H1 (cell line): ENCODE results near the gene BAG1. TPM values are rescaled to one million over a fixed set of nuclear protein-coding genes. Genes with fewer than 3 reads are reported as not detected.

Experiments used
- CTCF ChIA-PET: fragments of 300-600 bp; sonication (Branson Sonifier 250); formaldehyde crosslinking; loops from one replicate; lab custom pipeline; 2021; ENCODE audit not compliant: partially characterized antibody; lab: Charles Lee
- POLR2A ChIA-PET: fragments of 300-600 bp; sonication (Branson Sonifier 250); formaldehyde crosslinking; loops from one replicate; lab custom pipeline; 2021; ENCODE audit warnings: inconsistent platforms; ENCODE audit not compliant: partially characterized antibody; lab: Charles Lee
- DNase-seq, 2 experiments: peaks; one replicate each; pipeline versions ENCODE4 v3.0.0 to v3.0.0-alpha.2; 2010 to 2022; ENCODE audit warnings: low spot score in 2 of 2, low read depth in 1 of 2, mixed read lengths in 1 of 2
- FAIRE-seq: peaks from 2 replicates; lab custom pipeline; 2011; peaks lifted over from hg19 to GRCh38; lab: Jason Lieb, UNC
- H2AFZ ChIP-seq: 2 replicates; pipeline ENCODE4 v1.8.1; 2012; ENCODE audit warnings: low read length, inconsistent platforms
- H2AK5ac ChIP-seq: 2 replicates; pipeline ENCODE4 v1.6.1; 2013; ENCODE audit warnings: low read depth, low read length
- H2BK120ac ChIP-seq: replicated peaks from 2 replicates; pipeline ENCODE3; 2013; ENCODE audit warnings: low read depth, low read length, inconsistent platforms
- H2BK12ac ChIP-seq: 2 replicates; pipeline ENCODE4 v1.6.1; 2013; ENCODE audit warnings: low read depth, low read length
- H2BK15ac ChIP-seq: 2 replicates; pipeline ENCODE4 v1.6.1; 2013; ENCODE audit warnings: low read length
- H2BK20ac ChIP-seq: 2 replicates; pipeline ENCODE4 v1.6.1; 2013; ENCODE audit warnings: low read length
- H2BK5ac ChIP-seq: 2 replicates; pipeline ENCODE4 v1.6.1; 2013; ENCODE audit warnings: low read depth, low read length
- H3K14ac ChIP-seq: 2 replicates; pipeline ENCODE4 v1.6.1; 2013; ENCODE audit warnings: inconsistent platforms; ENCODE audit not compliant: insufficient read length
- H3K18ac ChIP-seq: 2 replicates; pipeline ENCODE4 v1.6.1; 2013; ENCODE audit warnings: low read length; ENCODE audit errors: extremely low read depth
- H3K23ac ChIP-seq: 2 replicates; pipeline ENCODE4 v1.6.1; 2013; ENCODE audit warnings: inconsistent platforms; ENCODE audit not compliant: insufficient read length
- H3K23me2 ChIP-seq: 2 replicates; pipeline ENCODE4 v1.6.1; 2013; ENCODE audit warnings: low read depth, low read length
- H3K27ac ChIP-seq: 2 replicates; pipeline ENCODE4 v1.6.1; 2011; ENCODE audit warnings: low read depth, low read length, inconsistent platforms
- H3K27me3 ChIP-seq, 4 experiments: replicated peaks in 1 of 4; 1 replicate in 1 of 4; 2 replicates in 3 of 4; pipeline versions ENCODE4 v1.6.1 to v1.8.1; 2011 to 2013; ENCODE audit warnings: low read length in 3 of 4, mild to moderate bottlenecking in 3 of 4, inconsistent platforms in 2 of 4, mixed read lengths in 2 of 4, moderate library complexity in 1 of 4; ENCODE audit not compliant: control insufficient read depth in 3 of 4, insufficient read depth in 3 of 4; ENCODE audit errors: extremely low read depth in 1 of 4
- H3K36me3 ChIP-seq, 4 experiments: 2 replicates each; pipeline versions ENCODE4 v1.6.1 to v1.8.1; 2011 to 2013; ENCODE audit warnings: mild to moderate bottlenecking in 4 of 4, low read length in 3 of 4, moderate library complexity in 2 of 4, control low read depth in 1 of 4, inconsistent platforms in 1 of 4; ENCODE audit not compliant: insufficient read depth in 4 of 4, control insufficient read depth in 2 of 4
- H3K4ac ChIP-seq: replicated peaks from 2 replicates; pipeline ENCODE3; 2013; ENCODE audit warnings: low read length, low read depth, mixed read lengths, inconsistent platforms; ENCODE audit not compliant: insufficient read length
- H3K4me1 ChIP-seq, 4 experiments: replicated peaks in 1 of 4; 1 replicate in 1 of 4; 2 replicates in 3 of 4; pipeline versions ENCODE4 v1.6.1 to v1.8.1; 2011 to 2013; ENCODE audit warnings: low read length in 3 of 4, inconsistent platforms in 2 of 4, mixed read lengths in 1 of 4; ENCODE audit not compliant: insufficient read depth in 4 of 4, control insufficient read depth in 3 of 4
- H3K4me2 ChIP-seq, 2 experiments: 2 replicates each; pipeline versions ENCODE4 v1.6.1 to v1.8.1; 2011 to 2013; ENCODE audit warnings: low read depth in 2 of 2, low read length in 2 of 2, control low read depth in 1 of 2, inconsistent platforms in 1 of 2, mild to moderate bottlenecking in 1 of 2; ENCODE audit not compliant: insufficient read depth in 1 of 2
- H3K4me3 ChIP-seq, 4 experiments: fragments of 200-600, 300-600 bp in 1 of 4; sonication (generic), shearing (Covaris generic), sonication (Bioruptor Twin) in 1 of 4; 2 replicates each; pipeline versions ENCODE4 v1.5.1 to v1.8.1; 2011 to 2016; ENCODE audit warnings: low read length in 4 of 4, low read depth in 3 of 4, control low read depth in 2 of 4, inconsistent platforms in 2 of 4, mild to moderate bottlenecking in 2 of 4, mixed read lengths in 1 of 4, moderate library complexity in 1 of 4; ENCODE audit not compliant: insufficient read depth in 2 of 4; ENCODE audit errors: extremely low read depth in 1 of 4
- H3K56ac ChIP-seq: replicated peaks from 2 replicates; pipeline ENCODE3; 2013; ENCODE audit warnings: low read depth, mild to moderate bottlenecking, mixed read lengths, low read length, inconsistent platforms; ENCODE audit not compliant: insufficient read length
- H3K79me1 ChIP-seq: 2 replicates; pipeline ENCODE4 v1.6.1; 2013; ENCODE audit warnings: low read depth, low read length, control low read depth
- H3K79me2 ChIP-seq, 2 experiments: 2 replicates each; pipeline versions ENCODE4 v1.6.1 to v1.8.1; 2012 to 2013; ENCODE audit warnings: low read length in 2 of 2, mild to moderate bottlenecking in 2 of 2, inconsistent platforms in 1 of 2; ENCODE audit not compliant: insufficient read depth in 2 of 2, control insufficient read depth in 1 of 2
- H3K9ac ChIP-seq, 4 experiments: replicated peaks in 1 of 4; 1 replicate in 1 of 4; 2 replicates in 3 of 4; pipeline versions ENCODE4 v1.6.1 to v1.8.1; 2011 to 2013; ENCODE audit warnings: low read depth in 3 of 4, low read length in 3 of 4, control low read depth in 2 of 4, mild to moderate bottlenecking in 2 of 4, moderate library complexity in 2 of 4, inconsistent platforms in 1 of 4; ENCODE audit errors: extremely low read depth in 1 of 4
- H3K9me3 ChIP-seq, 2 experiments: 2 replicates each; pipeline versions ENCODE4 v1.6.1 to v1.8.1; 2012 to 2013; ENCODE audit warnings: mild to moderate bottlenecking in 2 of 2, moderate library complexity in 2 of 2, control low read depth in 1 of 2, inconsistent platforms in 1 of 2, low read depth in 1 of 2, low read length in 1 of 2, mixed read lengths in 1 of 2; ENCODE audit not compliant: insufficient read depth in 2 of 2
- H4K20me1 ChIP-seq, 2 experiments: replicated peaks in 1 of 2; 2 replicates each; pipeline versions ENCODE3 to v1.8.1; 2011 to 2013; ENCODE audit warnings: inconsistent platforms in 2 of 2, low read length in 2 of 2, mild to moderate bottlenecking in 1 of 2; ENCODE audit not compliant: insufficient read depth in 2 of 2, control insufficient read depth in 1 of 2
- H4K5ac ChIP-seq: 2 replicates; pipeline ENCODE4 v1.6.1; 2013; ENCODE audit warnings: low read length, low read depth, mixed read lengths, inconsistent platforms; ENCODE audit not compliant: insufficient read length
- H4K8ac ChIP-seq: 2 replicates; pipeline ENCODE4 v1.8.0; 2013; ENCODE audit warnings: mild to moderate bottlenecking, moderate library complexity, low read length, inconsistent platforms; ENCODE audit not compliant: insufficient read depth; ENCODE audit errors: extremely low read depth
- H4K91ac ChIP-seq: replicated peaks from 2 replicates; pipeline ENCODE3; 2013; ENCODE audit warnings: low read length, mixed read lengths, inconsistent platforms; ENCODE audit not compliant: insufficient read length
- CEBPB ChIP-seq: IDR thresholded peaks from 2 replicates; pipeline ENCODE4 v1.6.1; 2012; ENCODE audit warnings: low read depth, low read length
- CHD1 ChIP-seq: IDR thresholded peaks from 2 replicates; pipeline ENCODE4 v1.6.1; 2012; ENCODE audit warnings: low read depth, low read length, improper control_type of control experiment
- CTBP2 ChIP-seq: IDR thresholded peaks from 2 replicates; pipeline ENCODE4 v1.7.0; 2011; ENCODE audit warnings: borderline replicate concordance, mild to moderate bottlenecking, moderate library complexity, mixed read lengths, low read length; ENCODE audit not compliant: insufficient read depth, insufficient read length
- GTF2F1 ChIP-seq: IDR thresholded peaks from 2 replicates; pipeline ENCODE4 v1.6.1; 2012; ENCODE audit warnings: low read depth, low read length, improper control_type of control experiment, borderline replicate concordance
- KDM1A ChIP-seq: fragments of 200-600, 300-600 bp; sonication (generic); IDR thresholded peaks from 2 replicates; pipeline ENCODE4 v1.7.1; 2016; ENCODE audit warnings: mild to moderate bottlenecking, low read length, borderline replicate concordance
- MAX ChIP-seq: IDR thresholded peaks from 2 replicates; pipeline ENCODE4 v1.6.1; 2012; ENCODE audit warnings: inconsistent platforms
- NANOG ChIP-seq: IDR thresholded peaks from 2 replicates; pipeline ENCODE4 v1.6.1; 2011; ENCODE audit warnings: low read length, low read depth, mild to moderate bottlenecking, inconsistent platforms; ENCODE audit not compliant: insufficient read depth, poor library complexity, severe bottlenecking
- NRF1 ChIP-seq: IDR thresholded peaks from 2 replicates; pipeline ENCODE4 v1.6.1; 2011; ENCODE audit warnings: mild to moderate bottlenecking, low read depth, low read length, improper control_type of control experiment
- PHF8 ChIP-seq: fragments of 200-600 bp; sonication (generic); conservative IDR thresholded peaks from 2 replicates; pipeline ENCODE4 v1.7.1; 2012; ENCODE audit warnings: low read depth, mild to moderate bottlenecking, inconsistent platforms, low read length, moderate library complexity
- POU5F1 ChIP-seq: IDR thresholded peaks from 2 replicates; pipeline ENCODE4 v1.6.1; 2011; ENCODE audit warnings: low read depth, mild to moderate bottlenecking, low read length, moderate library complexity
- RFX5 ChIP-seq: IDR thresholded peaks from 2 replicates; pipeline ENCODE4 v1.6.1; 2011; ENCODE audit warnings: low read depth, low read length, improper control_type of control experiment, borderline replicate concordance
- RXRA ChIP-seq: IDR thresholded peaks from 2 replicates; pipeline ENCODE4 v1.6.1; 2011; ENCODE audit warnings: low read depth, mild to moderate bottlenecking, low read length, moderate library complexity; ENCODE audit not compliant: insufficient read depth
- WGBS, 2 experiments: shearing (Covaris generic) in 1 of 2; methylation state at CpG; one replicate each; pipeline versions ENCODE4 v1.1.6 to v1.1.7; 2013 to 2015; ENCODE audit warnings: low lambda C conversion rate in 2 of 2, mixed read lengths in 2 of 2, inconsistent platforms in 1 of 2, low coverage in 1 of 2, missing lambda C conversion rate in 1 of 2; ENCODE audit not compliant: insufficient replicate concordance in 2 of 2, insufficient coverage in 1 of 2, insufficient read length in 1 of 2; ENCODE audit errors: extremely low coverage in 1 of 2, missing lambda C conversion rate in 1 of 2; 5-methylcytosine and 5-hydroxymethylcytosine counted together
- polyA plus RNA-seq, 7 experiments: library from polyadenylated mRNA; depleted of rRNA in 3 of 7; stranded (reverse) in 5 of 7; unstranded in 2 of 7; fragments of >200 nt in 5 of 7; fragments of 200-250 nt in 2 of 7; gene quantifications; 1 replicate in 5 of 7; 2 replicates in 1 of 7; 4 replicates in 1 of 7; pipeline versions ENCODE4 v1.2.1 to v1.2.3, GENCODE V29; 2011 to 2013; ENCODE audit warnings: missing spikeins in 2 of 7, mixed read lengths in 2 of 7
- total RNA-seq: library from RNA; stranded (reverse); fragmentation: NEBNext Ultra II Directional; extraction: Animal tissue kit (Norgen Biotek cat#: 25700); gene quantifications from 2 replicates; pipeline ENCODE4 v1.2.1, GENCODE V29; 2021

Gene BAG1
- total and polyA plus RNA-seq, 2 of the 8 experiments (the other 6 are each of a cell fraction or from before 2014, with no cell fraction given): 14.7 to 59.8 TPM

DNA sequence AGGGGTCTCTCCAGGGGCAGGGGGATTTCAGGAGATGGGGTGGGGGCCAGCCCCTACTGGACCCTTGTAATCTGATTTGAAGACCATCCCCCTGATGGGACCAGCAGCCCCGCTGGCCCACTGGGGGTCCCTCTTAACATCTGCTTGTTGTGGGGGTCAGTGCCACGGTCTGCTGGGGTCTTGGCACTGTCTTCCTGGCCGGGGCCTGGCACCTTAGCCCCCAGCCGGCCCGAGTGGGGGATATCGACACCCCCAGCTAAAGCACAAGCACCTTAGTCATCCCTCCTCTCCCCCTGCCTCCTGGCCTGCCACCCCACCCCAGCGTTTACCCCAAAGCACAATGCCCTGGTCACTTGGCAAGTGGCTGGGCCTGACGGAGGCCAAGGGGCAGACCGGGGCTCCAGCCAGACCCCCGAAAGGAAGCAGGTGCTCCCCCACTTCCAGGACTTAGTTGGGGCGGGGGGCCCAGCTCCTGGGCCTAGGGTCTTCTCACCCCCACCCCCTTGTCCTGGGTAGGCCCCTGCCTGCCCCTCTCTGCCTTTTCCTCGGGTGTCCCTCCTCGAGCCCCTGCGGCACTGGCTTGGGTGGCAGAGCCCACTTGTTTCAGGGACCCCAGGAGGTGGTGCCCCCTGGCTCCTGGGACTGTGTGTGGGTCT, 24.4 kb upstream of the BAG1 start:
- no peak overlapping the region; a peak in 1 of 8 replicates for H3K4me3 ChIP-seq
- H3K36me3 ChIP-seq: peaks cover 0 to 9% (median 0%) of the 10 kb centered on the region in 4 experiments; a peak in 1 of 8 replicates
- H2AK5ac ChIP-seq: no peak overlapping the region
- H3K4me1 ChIP-seq: peaks cover 0 to 8% (median 2%) of the 10 kb centered on the region in 4 experiments; a peak in 3 of 7 replicates
- H3K56ac ChIP-seq: no peak overlapping the region
- TF ChIP-seq RFX5 (no peak), NANOG (no peak), NRF1 (no peak), KDM1A (no peak), PHF8 (no peak), GTF2F1 (no peak), RXRA (no peak), CTBP2 (no peak), CHD1 (no peak), CEBPB (no peak), MAX (no peak), POU5F1 (no peak)
- 0 out of 2 replicates have a peak overlapping the region, but pooled peaks have one; percentile 64 for H3K27ac ChIP-seq
- peaks cover 0 to 34% of the 10 kb centered on the region in 2 experiments; a peak in 3 of 4 replicates for H3K79me2 ChIP-seq
- no peak overlapping the region for H2BK12ac ChIP-seq
- H3K23me2 ChIP-seq: no peaks in the 10 kb centered on the region; the same call in 1 of the 2 replicates
- no peak overlapping the region for H3K23ac ChIP-seq
- peak overlapping the region in 1 of 4 experiments; percentile 44; a peak in 2 of 7 replicates for H3K9ac ChIP-seq
- no peak overlapping the region for H2BK20ac ChIP-seq
- peak overlapping the region; percentile 94; the same call in 1 of the 2 replicates for H4K8ac ChIP-seq
- no peak overlapping the region; the same call in 1 of the 2 replicates for H2BK5ac ChIP-seq
- H3K79me1 ChIP-seq: peaks cover 3% of the 10 kb centered on the region
- H3K18ac ChIP-seq: no peak overlapping the region
- H3K27me3 ChIP-seq: no peaks in the 10 kb centered on the region
- ChIA-PET CTCF (interaction anchor here (1.0 kb wide), 1 partner anchor 14 kb away, joined by 3 read pairs; no protein-coding TSS in a partner anchor), POLR2A (interaction anchor here (1.4 to 4.3 kb wide), 2 partner anchors 24 to 213 kb away, joined by 4 to 29 read pairs; partner anchors contain the start of genes BAG1, CHMP5 and SMU1)
- 88% methylated on average over 9 of the region's 14 CpGs; no CpG with 5 or more reads in 1 of the 2 experiments for WGBS, 2 experiments
- H3K4ac ChIP-seq: no peak overlapping the region
- H2BK15ac ChIP-seq: no peak overlapping the region
- no peaks in the 10 kb centered on the region for H3K9me3 ChIP-seq
- no peaks in the 10 kb centered on the region for H4K20me1 ChIP-seq
- FAIRE-seq: no peak
- no peak overlapping the region for H4K5ac ChIP-seq
- H3K4me2 ChIP-seq: peak overlapping the region in 1 of 2 experiments; percentile 74; a peak in 2 of 4 replicates
- no peak overlapping the region for H2BK120ac ChIP-seq
- no peak for DNase-seq
- H3K14ac ChIP-seq: no peak overlapping the region
- H4K91ac ChIP-seq: no peak overlapping the region
- H2AFZ ChIP-seq: no peak overlapping the region
